OCI-LY1 (cell line): ENCODE data around the gene KLHL14.

Experiments used
- EZH2 ChIP-seq: fragments of 200-600 bp; sonication (generic), shearing (Covaris generic); IDR thresholded peaks from 2 replicates; pipeline ENCODE4 v1.8.0; 2017; ENCODE audit warnings: borderline replicate concordance, mixed run types, mild to moderate bottlenecking, antibody characterized with exemption, low read length, moderate library complexity, mixed read lengths
- TF ChIP-seq, protein P1 (sequence below): fragments of 200-600 bp; sonication (generic), shearing (Covaris generic); IDR thresholded peaks from 2 replicates; pipeline ENCODE4 v1.5.1; 2017; ENCODE audit warnings: mild to moderate bottlenecking, antibody characterized with exemption, low read length, moderate library complexity, mixed read lengths

DNA sequence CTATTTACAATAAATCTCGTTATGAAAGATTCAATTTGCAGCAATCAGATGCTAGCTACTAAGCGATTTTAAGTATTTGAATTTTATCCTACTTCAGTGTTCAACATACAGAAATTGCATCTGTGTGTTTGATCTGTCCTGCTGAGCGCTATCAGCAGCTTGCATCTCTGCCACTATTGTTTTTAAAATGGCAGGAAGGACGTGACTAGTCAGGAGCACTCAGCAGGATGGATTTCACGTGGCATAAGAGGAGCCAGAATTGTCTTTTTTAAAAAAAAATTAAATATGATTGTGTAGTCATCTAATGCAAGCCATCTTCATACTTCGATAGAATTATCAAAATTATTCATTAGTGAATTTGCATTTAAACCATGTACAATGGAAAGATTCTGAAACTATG is 2.8 kb upstream of the KLHL14 start:
- TF ChIP-seq, protein P1, sequence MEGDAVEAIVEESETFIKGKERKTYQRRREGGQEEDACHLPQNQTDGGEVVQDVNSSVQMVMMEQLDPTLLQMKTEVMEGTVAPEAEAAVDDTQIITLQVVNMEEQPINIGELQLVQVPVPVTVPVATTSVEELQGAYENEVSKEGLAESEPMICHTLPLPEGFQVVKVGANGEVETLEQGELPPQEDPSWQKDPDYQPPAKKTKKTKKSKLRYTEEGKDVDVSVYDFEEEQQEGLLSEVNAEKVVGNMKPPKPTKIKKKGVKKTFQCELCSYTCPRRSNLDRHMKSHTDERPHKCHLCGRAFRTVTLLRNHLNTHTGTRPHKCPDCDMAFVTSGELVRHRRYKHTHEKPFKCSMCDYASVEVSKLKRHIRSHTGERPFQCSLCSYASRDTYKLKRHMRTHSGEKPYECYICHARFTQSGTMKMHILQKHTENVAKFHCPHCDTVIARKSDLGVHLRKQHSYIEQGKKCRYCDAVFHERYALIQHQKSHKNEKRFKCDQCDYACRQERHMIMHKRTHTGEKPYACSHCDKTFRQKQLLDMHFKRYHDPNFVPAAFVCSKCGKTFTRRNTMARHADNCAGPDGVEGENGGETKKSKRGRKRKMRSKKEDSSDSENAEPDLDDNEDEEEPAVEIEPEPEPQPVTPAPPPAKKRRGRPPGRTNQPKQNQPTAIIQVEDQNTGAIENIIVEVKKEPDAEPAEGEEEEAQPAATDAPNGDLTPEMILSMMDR, result no peak
- no peak for TF ChIP-seq EZH2
